Measurements from ENCODE around the gene CCDC148.

CCDC148 gene

GRCh38 chr2:158411748-158412147 lies 44.8 kb downstream of the CCDC148 start:
- Mint-ChIP-seq H3K27ac (no peak overlapping the region), H3K27me3 (peaks cover 24% of the 10 kb centered on the region), H3K9me3 (peaks cover 14 to 31% of the 10 kb centered on the region in 2 donors), H3K4me1 (no peaks in the 10 kb centered on the region), H3K4me3 (no peak overlapping the region)
- ATAC-seq, result no peak
- DNase-seq, result no peak

- no peaks in the 10 kb centered on the region for H3K4me1 Mint-ChIP-seq
These were observed 46.4 kb downstream of the CCDC148 start for GRCh38 chr2:158410132-158410531.

GRCh38 chr2:158407031-158407430 lies 49.5 kb downstream of the CCDC148 start:
- Mint-ChIP-seq H3K4me1 (no peaks in the 10 kb centered on the region), H3K27me3 (peaks cover 18% of the 10 kb centered on the region)
- ATAC-seq, result no peak

More at GRCh38 chr2:158410132-158410531, 46.4 kb downstream of the CCDC148 start:
- Mint-ChIP-seq H3K27me3 (peaks cover 19% of the 10 kb centered on the region), H3K27ac (no peak overlapping the region), H3K4me3 (no peak overlapping the region), H3K9me3 (peaks cover 14 to 22% of the 10 kb centered on the region in 2 donors)
- DNase-seq (no peak), ATAC-seq (no peak)

GRCh38 chr2:158405341-158405740 lies 51.2 kb downstream of the CCDC148 start:
- peaks cover 23% of the 10 kb centered on the region for H3K27me3 Mint-ChIP-seq
- no peaks in the 10 kb centered on the region for H3K4me1 Mint-ChIP-seq
- peaks cover 3 to 5% of the 10 kb centered on the region in 2 donors for H3K9me3 Mint-ChIP-seq
- ATAC-seq, result no peak
- no peak for DNase-seq
- no peak overlapping the region for H3K4me3 Mint-ChIP-seq
- H3K27ac Mint-ChIP-seq, result no peak overlapping the region

More at GRCh38 chr2:158407031-158407430, 49.5 kb downstream of the CCDC148 start:
- Mint-ChIP-seq H3K27ac (no peak overlapping the region), H3K4me3 (no peak overlapping the region), H3K9me3 (peaks cover 14 to 20% of the 10 kb centered on the region in 2 donors)
- no peak for DNase-seq

DNA sequence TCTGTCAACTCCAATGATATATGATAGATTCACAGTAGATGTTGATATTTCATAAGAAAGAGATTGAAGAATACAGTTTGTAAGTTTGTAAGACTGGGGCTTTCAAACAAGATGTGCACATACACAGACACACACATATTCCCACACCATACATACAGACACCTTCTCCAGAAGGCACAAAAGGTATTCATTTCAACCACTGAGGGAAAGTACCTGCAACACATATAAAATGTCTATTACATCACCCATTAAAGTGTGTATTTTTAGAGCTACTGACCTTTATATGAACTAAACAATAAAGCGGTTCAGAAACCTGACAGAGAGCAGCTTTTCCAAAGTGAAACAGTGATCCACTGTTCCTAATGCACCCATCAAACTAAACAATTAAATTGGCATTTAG lies 53.3 kb downstream of the CCDC148 start:
- H3K27me3 Mint-ChIP-seq, result peaks cover 41% of the 10 kb centered on the region
- no peak for ATAC-seq
- no peak for DNase-seq
- H3K27ac Mint-ChIP-seq, result no peak overlapping the region
- H3K4me3 Mint-ChIP-seq, result no peak overlapping the region
- H3K9me3 Mint-ChIP-seq, result peaks cover 0 to 5% of the 10 kb centered on the region in 2 donors
- no peaks in the 10 kb centered on the region for H3K4me1 Mint-ChIP-seq

DNA sequence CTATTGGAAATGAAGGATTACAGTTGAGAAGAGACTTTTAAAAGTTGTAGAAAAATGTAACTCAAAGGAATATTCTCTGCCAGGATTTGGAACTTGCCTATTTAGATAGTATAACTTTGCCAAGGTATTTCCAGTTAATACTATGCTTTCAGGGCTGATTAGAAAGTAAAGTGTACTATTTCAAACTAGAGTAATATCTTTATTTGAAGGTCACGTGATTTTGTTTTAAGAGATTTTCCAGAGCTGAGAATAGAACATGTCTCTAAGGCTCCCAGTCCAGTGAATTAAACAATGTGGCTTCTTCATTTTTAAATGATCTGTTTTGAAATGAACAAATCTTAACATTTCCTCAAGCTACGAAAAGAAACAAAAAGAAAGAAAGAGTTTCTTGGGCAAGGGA lies 53.9 kb downstream of the CCDC148 start:
- no peak for DNase-seq
- Mint-ChIP-seq H3K4me1 (no peaks in the 10 kb centered on the region), H3K27me3 (peaks cover 47% of the 10 kb centered on the region), H3K4me3 (no peak overlapping the region), H3K9me3 (peaks cover 0 to 5% of the 10 kb centered on the region in 2 donors), H3K27ac (no peak overlapping the region)
- ATAC-seq, result no peak

GRCh38 chr2:158395166-158395565 lies 61.4 kb downstream of the CCDC148 start:
- DNase-seq (no peak), ATAC-seq (no peak)
- no peak overlapping the region for H3K27ac Mint-ChIP-seq
- peaks cover 0 to 5% of the 10 kb centered on the region in 2 donors for H3K9me3 Mint-ChIP-seq
- H3K4me3 Mint-ChIP-seq, result no peak overlapping the region
- H3K4me1 Mint-ChIP-seq, result peaks cover 9% of the 10 kb centered on the region
- H3K27me3 Mint-ChIP-seq, result peaks cover 37% of the 10 kb centered on the region

DNA sequence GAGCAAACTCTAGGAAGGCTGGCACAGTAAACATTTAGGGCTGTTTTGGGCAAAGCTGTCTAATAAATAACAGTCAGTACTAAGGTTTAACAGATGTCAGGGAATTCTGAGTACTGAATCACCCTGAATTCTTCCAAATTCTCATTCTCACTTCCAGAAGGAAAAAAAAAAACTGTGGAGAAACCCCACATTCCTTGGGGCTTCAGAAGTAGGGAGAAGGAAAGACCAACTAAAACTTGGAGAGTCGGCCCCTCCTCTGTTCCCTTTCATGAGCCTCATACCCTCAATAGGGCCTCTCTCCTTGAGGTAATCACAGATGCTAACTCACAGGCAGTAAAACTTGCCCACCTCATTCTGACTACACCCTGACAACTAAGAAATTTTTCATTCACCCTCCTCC lies 62.1 kb downstream of the CCDC148 start:
- no peak overlapping the region for H3K27ac Mint-ChIP-seq
- H3K9me3 Mint-ChIP-seq, result no peaks in the 10 kb centered on the region
- H3K4me3 Mint-ChIP-seq, result no peak overlapping the region
- H3K27me3 Mint-ChIP-seq, result peaks cover 33% of the 10 kb centered on the region
- DNase-seq (no peak), ATAC-seq (no peak)
- H3K4me1 Mint-ChIP-seq, result peaks cover 9% of the 10 kb centered on the region

GRCh38 chr2:158393886-158394285 lies 62.7 kb downstream of the CCDC148 start:
- no peak for ATAC-seq
- no peaks in the 10 kb centered on the region for H3K9me3 Mint-ChIP-seq
- DNase-seq, result no peak
- H3K27me3 Mint-ChIP-seq, result peaks cover 28% of the 10 kb centered on the region
- H3K4me1 Mint-ChIP-seq, result peaks cover 9% of the 10 kb centered on the region
- H3K27ac Mint-ChIP-seq, result no peak overlapping the region
- no peak overlapping the region for H3K4me3 Mint-ChIP-seq

DNA sequence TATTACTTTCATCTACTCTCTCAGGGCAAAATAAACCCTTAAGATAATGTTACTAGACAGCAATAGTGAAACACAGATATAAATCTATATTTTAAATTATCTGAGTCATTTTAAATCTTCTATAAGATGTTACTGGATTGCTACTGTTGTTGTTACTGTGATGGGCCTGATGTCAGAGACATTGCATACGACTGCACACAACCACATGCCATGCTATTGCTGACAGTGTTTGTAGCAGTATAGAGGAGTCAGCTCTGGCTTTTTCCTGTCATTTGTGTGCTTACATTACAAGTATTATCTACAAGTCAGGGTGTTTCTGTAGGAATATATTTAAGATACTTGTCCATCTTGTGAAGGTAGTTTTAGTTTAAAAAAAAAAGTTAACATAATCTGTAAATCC lies 63.9 kb downstream of the CCDC148 start:
- H3K9me3 Mint-ChIP-seq, result no peaks in the 10 kb centered on the region
- ATAC-seq, result peak; percentile 50
- no peak for DNase-seq
- peaks cover 9% of the 10 kb centered on the region for H3K4me1 Mint-ChIP-seq
- H3K27me3 Mint-ChIP-seq, result peaks cover 16% of the 10 kb centered on the region
- H3K27ac Mint-ChIP-seq, result no peak overlapping the region
- H3K4me3 Mint-ChIP-seq, result no peak overlapping the region

DNA sequence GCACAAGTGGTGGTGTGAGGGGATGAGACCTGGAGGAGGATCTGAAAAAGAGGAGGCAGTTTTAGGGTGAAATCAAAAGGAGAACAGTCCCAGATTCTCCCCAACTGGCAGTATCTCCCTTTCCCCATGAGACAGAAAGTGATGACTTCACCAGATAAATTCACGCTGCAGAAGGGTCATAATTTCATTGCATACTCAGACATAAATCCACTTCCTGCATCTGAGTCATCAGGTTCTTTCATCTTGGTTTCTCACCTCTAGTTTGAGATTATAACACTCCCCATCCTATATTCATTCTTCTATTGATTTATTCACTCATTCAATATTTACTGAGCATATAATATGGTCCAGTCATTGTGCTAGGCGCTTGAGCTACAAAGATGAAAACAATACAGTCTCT lies 64.7 kb downstream of the CCDC148 start:
- H3K27ac Mint-ChIP-seq, result no peak overlapping the region
- DNase-seq (peak in 1 of 2 donors; percentile 10), ATAC-seq (peak; percentile 93)
- H3K4me1 Mint-ChIP-seq, result peaks cover 9% of the 10 kb centered on the region
- no peak overlapping the region for H3K4me3 Mint-ChIP-seq
- H3K9me3 Mint-ChIP-seq, result no peaks in the 10 kb centered on the region
- peaks cover 8% of the 10 kb centered on the region for H3K27me3 Mint-ChIP-seq

DNA sequence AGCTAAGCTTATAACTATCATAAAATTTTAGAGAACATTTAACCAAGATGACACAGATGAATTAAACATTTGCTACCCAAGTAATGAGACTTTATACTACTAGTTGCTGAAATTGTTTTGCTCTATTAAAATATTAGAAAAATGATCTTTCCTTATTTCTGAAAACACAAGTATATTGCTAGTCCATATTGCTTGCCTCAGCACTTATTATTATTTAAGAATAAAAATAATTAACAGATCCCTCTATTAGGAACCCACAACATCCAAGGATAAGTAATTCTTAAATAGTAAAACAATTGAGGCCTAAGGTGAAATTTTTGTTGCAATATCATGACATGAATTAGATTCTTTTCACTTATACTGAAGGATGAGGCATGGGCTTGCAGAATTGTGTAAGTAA lies 65.2 kb downstream of the CCDC148 start:
- no peak for ATAC-seq
- Mint-ChIP-seq H3K27ac (no peak overlapping the region), H3K9me3 (no peaks in the 10 kb centered on the region), H3K27me3 (peaks cover 2% of the 10 kb centered on the region), H3K4me3 (no peak overlapping the region), H3K4me1 (peaks cover 9% of the 10 kb centered on the region)
- DNase-seq, result no peak

DNA sequence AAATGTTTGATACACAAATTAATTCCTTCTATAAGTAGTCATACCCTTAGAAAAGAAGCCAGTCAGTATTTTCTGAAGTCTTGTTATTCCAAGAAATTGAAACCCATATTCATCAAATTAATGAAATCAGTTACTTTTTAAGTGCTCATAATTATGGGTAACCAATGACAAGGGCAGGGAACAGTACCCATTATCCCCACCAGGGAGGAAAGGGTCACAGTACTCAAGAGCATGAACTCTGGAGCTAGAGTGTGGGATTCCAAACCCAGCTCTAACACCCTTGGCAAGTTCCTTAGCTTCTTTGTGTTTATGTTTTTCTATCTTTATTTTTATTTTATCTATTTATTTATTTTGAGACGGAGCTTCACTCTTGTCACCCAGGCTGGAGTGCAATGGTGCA lies 68.4 kb downstream of the CCDC148 start:
- DNase-seq, result no peak
- H3K4me1 Mint-ChIP-seq, result peaks cover 9% of the 10 kb centered on the region
- H3K4me3 Mint-ChIP-seq, result no peak overlapping the region
- H3K9me3 Mint-ChIP-seq, result no peaks in the 10 kb centered on the region
- no peak for ATAC-seq
- no peak overlapping the region for H3K27ac Mint-ChIP-seq
- no peaks in the 10 kb centered on the region for H3K27me3 Mint-ChIP-seq

DNA sequence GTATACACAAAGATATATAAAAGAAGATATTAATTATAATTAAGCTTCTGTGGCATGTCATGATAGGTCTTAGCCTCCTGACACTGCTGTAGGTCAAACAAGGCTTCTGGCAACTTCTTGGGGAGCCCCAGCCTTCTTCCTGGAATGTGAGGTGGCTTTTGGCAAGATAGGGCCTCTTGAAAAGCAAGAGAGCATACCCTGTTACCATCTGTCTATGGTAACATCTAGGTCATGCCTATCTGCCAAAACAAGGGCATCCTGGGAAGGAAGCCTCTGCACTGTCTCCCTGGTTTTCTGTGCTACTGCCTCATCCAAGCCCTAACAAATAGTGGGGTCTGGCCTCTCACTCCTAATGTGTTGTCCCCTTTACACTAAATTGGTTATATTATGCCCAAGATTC lies 70.9 kb downstream of the CCDC148 start:
- H3K27ac Mint-ChIP-seq, result no peak overlapping the region
- H3K4me3 Mint-ChIP-seq, result no peak overlapping the region
- no peaks in the 10 kb centered on the region for H3K9me3 Mint-ChIP-seq
- H3K27me3 Mint-ChIP-seq, result no peaks in the 10 kb centered on the region
- DNase-seq (no peak), ATAC-seq (no peak)
- no peaks in the 10 kb centered on the region for H3K4me1 Mint-ChIP-seq

- H3K4me1 Mint-ChIP-seq, result no peaks in the 10 kb centered on the region
- H3K9me3 Mint-ChIP-seq, result no peaks in the 10 kb centered on the region
- DNase-seq (no peak), ATAC-seq (no peak)
- H3K27ac Mint-ChIP-seq, result no peak overlapping the region
- H3K4me3 Mint-ChIP-seq, result no peak overlapping the region
- H3K27me3 Mint-ChIP-seq, result no peaks in the 10 kb centered on the region
These were observed 74.6 kb downstream of the CCDC148 start for GRCh38 chr2:158381978-158382377.

- ATAC-seq (no peak), DNase-seq (no peak)
These were observed 75.3 kb downstream of the CCDC148 start for GRCh38 chr2:158381205-158381604.

DNA sequence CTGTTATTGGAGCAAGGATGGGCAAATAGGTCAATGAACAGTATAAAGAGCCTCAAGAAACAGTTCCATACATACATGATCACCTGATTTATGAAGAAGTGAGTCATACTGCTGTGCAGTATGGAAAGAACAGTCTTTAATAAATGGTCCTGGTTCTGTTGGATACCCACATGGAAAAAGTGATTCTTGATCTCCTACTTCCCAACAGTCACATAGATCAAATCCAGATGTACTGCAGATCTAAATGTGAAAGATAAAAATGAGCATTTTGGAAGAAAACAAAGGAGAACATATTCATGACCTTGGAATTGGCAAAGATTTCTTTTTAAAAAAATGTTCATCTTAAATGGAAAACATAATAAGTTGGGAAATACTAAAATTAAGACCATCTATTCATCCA lies 75.8 kb downstream of the CCDC148 start:
- DNase-seq (no peak), ATAC-seq (no peak)
- Mint-ChIP-seq H3K9me3 (no peaks in the 10 kb centered on the region), H3K4me1 (no peaks in the 10 kb centered on the region), H3K4me3 (no peak overlapping the region), H3K27ac (no peak overlapping the region), H3K27me3 (no peaks in the 10 kb centered on the region)

More at GRCh38 chr2:158381205-158381604, 75.3 kb downstream of the CCDC148 start:
- Mint-ChIP-seq H3K4me1 (no peaks in the 10 kb centered on the region), H3K9me3 (no peaks in the 10 kb centered on the region), H3K27me3 (no peaks in the 10 kb centered on the region), H3K4me3 (no peak overlapping the region), H3K27ac (no peak overlapping the region)

Measured in stimulated activated naive CD8-positive, alpha-beta T cell treated with anti-CD3 and anti-CD28 coated beads, Interleukin-15, amount 100 ng/mL, for 72 hours (primary cell).